Measurements from ENCODE around the gene GNB4.

Gene GNB4

GRCh38 chr3:179447251-179447650 lies 4.0 kb downstream of the GNB4 start:
- in situ Hi-C loops (cut with MboI; ENCODE audit: low pct_unique_long_range_greater_than_20kb, low sequenced_read_pairs) = no loop called here

GRCh38 chr3:179446501-179446900 lies 4.8 kb downstream of the GNB4 start:
- in situ Hi-C loops (cut with MboI; ENCODE audit: low pct_unique_long_range_greater_than_20kb, low sequenced_read_pairs) = no loop called here
- DNase-seq = peak; percentile 57

More at GRCh38 chr3:179447251-179447650, 4.0 kb downstream of the GNB4 start:
- no peak for DNase-seq

- in situ Hi-C loops (cut with MboI; ENCODE audit: low pct_unique_long_range_greater_than_20kb, low sequenced_read_pairs) = no loop called here
- DNase-seq = no peak
These were observed 12.4 kb downstream of the GNB4 start for GRCh38 chr3:179438841-179439240.

GRCh38 chr3:179436517-179436916 lies 14.8 kb downstream of the GNB4 start:
- DNase-seq = peak; percentile 53

GRCh38 chr3:179432451-179432850 lies 18.8 kb downstream of the GNB4 start:
- in situ Hi-C loops (cut with MboI; ENCODE audit: low pct_unique_long_range_greater_than_20kb, low sequenced_read_pairs) = no loop called here
- DNase-seq = no peak

More at GRCh38 chr3:179436517-179436916, 14.8 kb downstream of the GNB4 start:
- in situ Hi-C loops (cut with MboI; ENCODE audit: low pct_unique_long_range_greater_than_20kb, low sequenced_read_pairs) = no loop called here

- in situ Hi-C loops (cut with MboI; ENCODE audit: low pct_unique_long_range_greater_than_20kb, low sequenced_read_pairs) = no loop called here
- peak; percentile 88 for DNase-seq
These were observed 19.2 kb downstream of the GNB4 start for GRCh38 chr3:179432021-179432420.

- DNase-seq = no peak
- in situ Hi-C loops (cut with MboI; ENCODE audit: low pct_unique_long_range_greater_than_20kb, low sequenced_read_pairs) = no loop called here
These were observed 20.9 kb downstream of the GNB4 start for GRCh38 chr3:179430277-179430870.

GRCh38 chr3:179428876-179429548 lies 22.3 kb downstream of the GNB4 start:
- no peak for DNase-seq
- in situ Hi-C loops (cut with MboI; ENCODE audit: low pct_unique_long_range_greater_than_20kb, low sequenced_read_pairs) = no loop called here

GRCh38 chr3:179425075-179425474 lies 26.2 kb downstream of the GNB4 start:
- in situ Hi-C loops (cut with MboI; ENCODE audit: low pct_unique_long_range_greater_than_20kb, low sequenced_read_pairs) = no loop called here
- DNase-seq = no peak

GRCh38 chr3:179421500-179421899 lies 29.8 kb downstream of the GNB4 start:
- in situ Hi-C loops (cut with MboI; ENCODE audit: low pct_unique_long_range_greater_than_20kb, low sequenced_read_pairs) = no loop called here
- peak; percentile 39 for DNase-seq

- no peak for DNase-seq
- in situ Hi-C loops (cut with MboI; ENCODE audit: low pct_unique_long_range_greater_than_20kb, low sequenced_read_pairs) = no loop called here
These were observed 32.7 kb downstream of the GNB4 start for GRCh38 chr3:179418610-179419009.

- DNase-seq = no peak
- in situ Hi-C loops (cut with MboI; ENCODE audit: low pct_unique_long_range_greater_than_20kb, low sequenced_read_pairs) = no loop called here
These were observed 34.6 kb downstream of the GNB4 start for GRCh38 chr3:179416681-179417080.

GRCh38 chr3:179415377-179415776 lies 35.9 kb downstream of the GNB4 start:
- no peak for DNase-seq
- in situ Hi-C loops (cut with MboI; ENCODE audit: low pct_unique_long_range_greater_than_20kb, low sequenced_read_pairs) = no loop called here

- DNase-seq = no peak
- in situ Hi-C loops (cut with MboI; ENCODE audit: low pct_unique_long_range_greater_than_20kb, low sequenced_read_pairs) = no loop called here
These were observed 36.5 kb downstream of the GNB4 start for GRCh38 chr3:179414804-179415203.

- in situ Hi-C loops (cut with MboI; ENCODE audit: low pct_unique_long_range_greater_than_20kb, low sequenced_read_pairs) = no loop called here
- DNase-seq = no peak
These were observed 40.3 kb downstream of the GNB4 start for GRCh38 chr3:179410999-179411398.

GRCh38 chr3:179410331-179410730 lies 40.9 kb downstream of the GNB4 start:
- peak; percentile 36 for DNase-seq
- in situ Hi-C loops (cut with MboI; ENCODE audit: low pct_unique_long_range_greater_than_20kb, low sequenced_read_pairs) = no loop called here

- in situ Hi-C loops (cut with MboI; ENCODE audit: low pct_unique_long_range_greater_than_20kb, low sequenced_read_pairs) = no loop called here
- DNase-seq = no peak
These were observed 47.0 kb downstream of the GNB4 start for GRCh38 chr3:179404307-179404706.

- DNase-seq = no peak
- in situ Hi-C loops (cut with MboI; ENCODE audit: low pct_unique_long_range_greater_than_20kb, low sequenced_read_pairs) = no loop called here
These were observed 48.3 kb downstream of the GNB4 start for GRCh38 chr3:179402963-179403362.

GRCh38 chr3:179401561-179401960 lies 49.7 kb downstream of the GNB4 start:
- in situ Hi-C loops (cut with MboI; ENCODE audit: low pct_unique_long_range_greater_than_20kb, low sequenced_read_pairs) = no loop called here
- no peak for DNase-seq

GRCh38 chr3:179398574-179399231 lies 52.6 kb downstream of the GNB4 start:
- no peak for DNase-seq
- in situ Hi-C loops (cut with MboI; ENCODE audit: low pct_unique_long_range_greater_than_20kb, low sequenced_read_pairs) = no loop called here

Measured in KBM-7 (cell line).